Mucosa of rectum (tissue), 2 donors: ENCODE measurements around the gene ZC3HAV1L.
"Not testable (repeated sequence)": the region's sequence is repeated elsewhere in the genome, so short reads cannot be mapped to it uniquely, and the experiment has no call there.

Experiments used
- H3K27ac ChIP-seq, 2 donors: one replicate each; pipeline ENCODE4 v1.7.0; 2013; ENCODE audit warnings: inconsistent platforms in 2 of 2, low read depth in 2 of 2, low read length in 2 of 2
- H3K27me3 ChIP-seq, 2 donors: one replicate each; pipeline ENCODE4 v1.7.0; 2013; ENCODE audit warnings: low read length in 2 of 2; ENCODE audit not compliant: control insufficient read depth in 2 of 2, insufficient read depth in 2 of 2
- H3K36me3 ChIP-seq, 2 donors: one replicate each; pipeline ENCODE4 v1.7.0; 2013; ENCODE audit warnings: low read length in 2 of 2; ENCODE audit not compliant: control insufficient read depth in 2 of 2, insufficient read depth in 2 of 2
- H3K4me1 ChIP-seq, 2 donors: one replicate each; pipeline ENCODE4 v1.7.0; 2013; ENCODE audit warnings: low read length in 2 of 2, mild to moderate bottlenecking in 1 of 2; ENCODE audit not compliant: control insufficient read depth in 2 of 2, insufficient read depth in 2 of 2
- H3K4me3 ChIP-seq, 2 donors: one replicate each; pipeline ENCODE4 v1.7.0; 2013; ENCODE audit warnings: low read length in 2 of 2
- H3K9ac ChIP-seq, 2 donors: one replicate each; pipeline ENCODE4 v1.7.0; 2013; ENCODE audit warnings: low read length in 2 of 2, low read depth in 1 of 2, mild to moderate bottlenecking in 1 of 2
- H3K9me3 ChIP-seq, 2 donors: one replicate each; pipeline ENCODE4 v1.7.0; 2013; ENCODE audit warnings: low read length in 2 of 2; ENCODE audit not compliant: control insufficient read depth in 2 of 2
- donor health status: healthy.
- donor health status: Normal muscosa, but diverticular disease.

ZC3HAV1L gene

GRCh38 chr7:139054656-139055055 is 18.8 kb upstream of the ZC3HAV1L start:
- H3K9me3 ChIP-seq, result not testable (repeated sequence)

DNA sequence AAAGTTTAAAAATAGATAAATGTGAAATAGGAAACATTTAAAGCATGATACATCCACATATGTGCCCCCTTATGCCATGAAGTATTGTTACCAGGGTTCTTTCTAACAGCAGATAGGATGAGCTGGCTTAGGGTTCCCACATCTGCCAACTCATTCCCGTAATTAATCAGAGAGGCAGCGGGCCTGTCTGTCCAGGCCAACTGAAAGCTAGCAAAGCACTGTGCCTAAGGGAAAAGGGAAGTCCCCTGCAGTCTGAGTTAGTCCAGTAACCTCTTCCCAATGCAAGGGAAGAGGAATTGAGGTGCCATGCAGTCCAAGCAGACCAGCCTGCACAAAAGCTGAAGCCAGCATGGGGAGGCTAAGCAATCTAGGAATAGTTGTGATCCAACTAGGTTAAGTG is 18.3 kb upstream of the ZC3HAV1L start:
- H3K9ac ChIP-seq, result no peak overlapping the region
- H3K36me3 ChIP-seq, result peaks cover 48 to 49% of the 10 kb centered on the region in 2 donors
- H3K4me1 ChIP-seq, result no peaks in the 10 kb centered on the region
- no peaks in the 10 kb centered on the region for H3K9me3 ChIP-seq
- H3K27ac ChIP-seq, result no peak overlapping the region
- no peaks in the 10 kb centered on the region for H3K27me3 ChIP-seq
- no peak overlapping the region for H3K4me3 ChIP-seq

More at GRCh38 chr7:139054656-139055055, 18.8 kb upstream of the ZC3HAV1L start:
- H3K9ac ChIP-seq, H3K4me3 ChIP-seq, H3K27ac ChIP-seq, H3K27me3 ChIP-seq, H3K4me1 ChIP-seq: not testable (repeated sequence)
- peaks cover 44 to 48% of the 10 kb centered on the region in 2 donors for H3K36me3 ChIP-seq

DNA sequence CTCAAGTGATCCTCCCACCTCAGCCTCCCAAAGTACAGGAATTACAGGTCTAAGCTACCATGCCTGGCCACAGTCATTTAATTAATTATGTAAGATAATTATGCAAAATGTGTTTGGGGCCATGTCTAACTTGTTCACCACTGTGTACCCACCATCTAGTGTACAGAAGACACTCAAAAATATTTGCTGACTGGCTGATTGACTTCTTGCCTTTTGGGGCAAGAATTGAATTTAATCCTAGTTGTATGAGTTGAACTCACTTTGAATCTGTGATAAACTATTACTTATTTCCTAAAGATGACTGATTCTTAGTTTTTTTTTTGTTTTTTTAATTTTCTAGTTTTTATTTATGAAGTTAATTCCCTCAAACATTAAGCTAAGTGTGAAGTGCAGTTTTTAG is 15.8 kb upstream of the ZC3HAV1L start:
- H3K27ac ChIP-seq, result no peak overlapping the region
- H3K9me3 ChIP-seq, result no peaks in the 10 kb centered on the region
- H3K36me3 ChIP-seq, result peaks cover 49 to 52% of the 10 kb centered on the region in 2 donors
- H3K27me3 ChIP-seq, result no peaks in the 10 kb centered on the region
- H3K9ac ChIP-seq, result no peak overlapping the region
- no peaks in the 10 kb centered on the region for H3K4me1 ChIP-seq
- H3K4me3 ChIP-seq, result no peak overlapping the region

- Histone ChIP-seq H3K27ac (no peak overlapping the region), H3K4me3 (no peak overlapping the region), H3K36me3 (peaks cover 49 to 53% of the 10 kb centered on the region in 2 donors), H3K4me1 (no peaks in the 10 kb centered on the region), H3K27me3 (no peaks in the 10 kb centered on the region), H3K9me3 (no peaks in the 10 kb centered on the region), H3K9ac (no peak overlapping the region)
Measured at GRCh38 chr7:139049936-139050335, 14.1 kb upstream of the ZC3HAV1L start.

DNA sequence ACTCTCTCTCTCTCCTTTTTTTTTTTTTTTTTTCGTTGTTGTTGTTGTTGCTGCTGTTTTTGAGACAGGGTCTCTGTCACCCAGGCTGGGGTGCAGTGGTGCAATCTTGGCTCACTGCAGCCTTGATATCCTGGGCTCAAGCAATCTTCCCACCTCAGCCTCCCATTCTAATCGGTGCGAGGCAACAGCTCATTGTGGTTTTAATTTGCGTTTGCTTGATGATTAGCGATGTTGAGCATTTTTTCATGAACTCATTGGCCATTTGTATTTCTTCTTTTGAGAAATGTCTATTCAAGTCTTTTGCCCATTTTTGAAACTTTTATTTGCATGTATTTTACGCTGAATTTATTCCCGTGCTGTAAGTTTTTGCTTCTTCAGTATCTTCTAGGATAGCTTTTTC is 13.3 kb upstream of the ZC3HAV1L start:
- Histone ChIP-seq H3K36me3 (peaks cover 46 to 47% of the 10 kb centered on the region in 2 donors), H3K27ac (no peak overlapping the region), H3K4me3 (no peak overlapping the region), H3K9me3 (no peaks in the 10 kb centered on the region), H3K27me3 (no peaks in the 10 kb centered on the region), H3K4me1 (no peaks in the 10 kb centered on the region), H3K9ac (no peak overlapping the region)

DNA sequence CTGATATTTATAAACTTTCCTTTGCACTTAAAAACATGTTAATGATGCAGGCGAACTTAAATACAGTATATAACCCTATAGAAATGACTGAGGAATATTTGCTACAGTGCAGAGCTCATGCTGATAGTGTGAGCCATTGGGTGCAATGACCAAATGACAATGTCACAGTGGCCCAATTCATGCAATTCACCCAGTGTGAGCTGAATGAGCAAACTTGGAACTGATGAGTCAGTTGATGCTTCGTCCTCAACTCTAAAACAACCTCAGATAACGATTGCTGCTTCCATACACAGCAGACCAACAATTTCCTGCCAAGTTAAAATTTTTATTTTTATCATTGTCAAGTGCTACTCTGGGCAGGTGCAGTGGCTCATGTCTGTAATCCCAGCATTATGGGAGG is 12.1 kb upstream of the ZC3HAV1L start:
- Histone ChIP-seq H3K4me3 (no peak overlapping the region), H3K9ac (no peak overlapping the region), H3K27me3 (no peaks in the 10 kb centered on the region), H3K36me3 (peaks cover 36% of the 10 kb centered on the region in 2 donors), H3K4me1 (peaks cover 0 to 3% of the 10 kb centered on the region in 2 donors), H3K27ac (no peak overlapping the region), H3K9me3 (no peaks in the 10 kb centered on the region)

GRCh38 chr7:139046143-139046542 is 10.3 kb upstream of the ZC3HAV1L start:
- H3K27ac ChIP-seq, result no peak overlapping the region
- no peak overlapping the region for H3K9ac ChIP-seq
- H3K36me3 ChIP-seq, result peaks cover 28 to 31% of the 10 kb centered on the region in 2 donors
- H3K27me3 ChIP-seq, result no peaks in the 10 kb centered on the region
- no peak overlapping the region for H3K4me3 ChIP-seq
- peaks cover 3% of the 10 kb centered on the region in 2 donors for H3K4me1 ChIP-seq
- no peaks in the 10 kb centered on the region for H3K9me3 ChIP-seq

GRCh38 chr7:139044813-139045794 is 9.3 kb upstream of the ZC3HAV1L start:
- H3K27me3 ChIP-seq, result no peaks in the 10 kb centered on the region
- no peak overlapping the region for H3K9ac ChIP-seq
- peaks cover 28 to 31% of the 10 kb centered on the region in 2 donors for H3K36me3 ChIP-seq
- peak overlapping the region in 1 of 2 donors; percentile 72 for H3K27ac ChIP-seq
- H3K4me3 ChIP-seq, result no peak overlapping the region
- H3K4me1 ChIP-seq, result peaks cover 3% of the 10 kb centered on the region in 2 donors
- no peaks in the 10 kb centered on the region for H3K9me3 ChIP-seq

DNA sequence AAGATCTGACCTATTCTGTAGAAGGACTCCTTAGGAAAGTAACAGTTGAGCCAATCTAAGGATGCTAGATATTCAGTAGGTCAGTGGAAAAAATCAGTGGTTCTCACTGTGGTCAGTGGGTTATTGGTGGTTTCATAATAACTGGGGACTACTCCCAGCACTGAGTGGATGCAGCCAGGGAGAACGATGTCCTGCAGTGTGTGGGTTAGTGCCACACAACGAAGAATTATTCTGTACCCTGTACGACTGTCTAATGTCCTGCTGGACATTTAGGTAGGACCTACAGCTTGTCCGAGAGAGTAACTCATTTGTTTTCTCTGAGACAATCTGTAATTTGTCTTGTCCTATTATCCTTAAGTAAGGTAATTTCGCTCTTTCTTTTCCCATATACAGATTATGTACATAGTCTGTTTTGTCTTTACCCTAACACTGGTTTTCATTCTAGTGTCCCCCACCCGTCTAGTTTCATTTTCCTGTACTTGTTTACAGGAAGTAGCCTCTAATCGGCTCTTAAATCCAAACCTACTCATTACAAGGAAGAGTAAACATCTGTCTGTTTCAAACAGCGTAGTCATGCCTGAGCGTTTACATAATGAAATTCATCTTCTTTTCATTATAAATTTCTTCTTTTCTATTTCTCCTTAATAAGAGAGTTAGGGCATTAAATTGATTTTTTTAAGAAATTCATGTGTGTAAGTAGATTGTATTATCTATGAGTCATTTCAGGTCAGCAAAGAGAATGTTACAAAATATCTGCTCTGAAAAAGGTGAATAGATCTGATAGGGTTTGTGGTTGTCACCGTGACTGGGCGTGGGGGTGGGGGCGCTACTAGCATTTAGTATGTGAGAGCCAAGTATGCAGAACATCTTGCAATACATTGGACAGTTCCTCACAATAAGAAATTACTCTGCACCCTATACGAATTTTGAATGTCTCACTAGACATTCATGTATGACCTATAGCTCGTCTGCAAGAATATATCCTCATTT is 8.3 kb upstream of the ZC3HAV1L start:
- Histone ChIP-seq H3K9me3 (no peaks in the 10 kb centered on the region), H3K9ac (no peak overlapping the region), H3K36me3 (peaks cover 19 to 22% of the 10 kb centered on the region in 2 donors), H3K27ac (peak overlapping the region in 1 of 2 donors; percentile 72), H3K4me1 (peaks cover 3% of the 10 kb centered on the region in 2 donors), H3K4me3 (peak overlapping the region in 1 of 2 donors; percentile 31), H3K27me3 (no peaks in the 10 kb centered on the region)
